Activated gamma-delta T cell treated with anti-CD3 and anti-CD28 coated beads, Interleukin-2, amount 50 U/mL, for 16 hours (primary cell): ENCODE measurements around the gene IL1RN.

Source experiments
- DNase-seq: peaks from one replicate; pipeline ENCODE4 v3.0.0-alpha.2; 2020; ENCODE audit warnings: low read depth

Gene IL1RN

DNA sequence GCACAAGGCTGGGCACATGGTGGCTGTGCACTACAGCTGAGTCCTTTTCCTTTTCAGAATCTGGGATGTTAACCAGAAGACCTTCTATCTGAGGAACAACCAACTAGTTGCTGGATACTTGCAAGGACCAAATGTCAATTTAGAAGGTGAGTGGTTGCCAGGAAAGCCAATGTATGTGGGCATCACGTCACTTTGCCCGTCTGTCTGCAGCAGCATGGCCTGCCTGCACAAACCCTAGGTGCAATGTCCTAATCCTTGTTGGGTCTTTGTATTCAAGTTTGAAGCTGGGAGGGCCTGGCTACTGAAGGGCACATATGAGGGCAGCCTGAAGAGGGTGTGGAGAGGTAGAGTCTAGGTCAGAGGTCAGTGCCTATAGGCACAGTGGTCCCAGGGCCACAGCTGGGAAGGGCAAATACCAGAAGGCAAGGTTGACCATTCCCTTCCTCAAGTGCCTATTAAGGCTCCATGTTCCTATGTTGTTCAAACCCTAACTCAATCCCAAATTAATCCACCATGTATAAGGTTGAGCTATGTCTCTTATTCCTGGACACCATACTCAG lies 2.2 kb downstream of the IL1RN start:
- DNase-seq, result no peak

DNA sequence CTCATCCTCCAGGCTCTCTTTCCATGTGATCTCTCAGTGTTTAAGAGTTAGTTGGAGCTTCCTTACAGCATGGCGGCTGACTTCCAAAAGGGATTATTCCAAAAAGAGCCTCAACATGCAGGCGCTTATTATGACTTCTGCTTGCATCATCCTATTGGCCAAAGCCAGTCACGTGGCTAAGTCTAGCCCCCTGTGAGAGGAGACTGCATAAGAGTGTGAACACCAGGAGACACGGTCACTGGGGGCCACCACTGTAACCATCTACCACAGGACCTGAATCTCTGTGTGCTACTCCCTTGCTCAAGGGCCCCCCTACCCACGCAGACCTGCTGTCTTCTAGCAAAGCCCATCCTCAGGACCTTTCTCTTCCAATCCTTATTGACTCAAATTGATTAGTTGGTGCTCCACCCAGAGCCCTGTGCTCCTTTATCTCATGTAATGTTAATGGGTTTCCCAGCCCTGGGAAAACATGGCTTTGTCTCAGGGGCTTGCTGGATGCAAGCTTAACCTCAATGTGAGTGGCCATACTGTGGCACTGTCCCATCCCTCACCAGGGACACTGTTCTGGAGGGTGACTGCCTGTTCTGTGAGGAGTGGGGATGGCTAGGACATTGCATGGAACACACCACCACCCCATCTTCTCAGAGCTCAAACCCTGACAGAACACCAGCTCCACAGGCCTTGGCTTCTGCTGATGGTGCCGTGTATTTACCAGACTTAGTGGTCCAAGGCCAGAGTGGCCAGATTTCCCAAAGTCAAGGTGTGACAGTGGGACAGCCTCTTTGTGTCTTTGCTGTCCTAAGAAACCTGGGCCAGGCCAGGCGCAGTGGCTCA lies 4.2 kb downstream of the IL1RN start:
- DNase-seq, result no peak

DNA sequence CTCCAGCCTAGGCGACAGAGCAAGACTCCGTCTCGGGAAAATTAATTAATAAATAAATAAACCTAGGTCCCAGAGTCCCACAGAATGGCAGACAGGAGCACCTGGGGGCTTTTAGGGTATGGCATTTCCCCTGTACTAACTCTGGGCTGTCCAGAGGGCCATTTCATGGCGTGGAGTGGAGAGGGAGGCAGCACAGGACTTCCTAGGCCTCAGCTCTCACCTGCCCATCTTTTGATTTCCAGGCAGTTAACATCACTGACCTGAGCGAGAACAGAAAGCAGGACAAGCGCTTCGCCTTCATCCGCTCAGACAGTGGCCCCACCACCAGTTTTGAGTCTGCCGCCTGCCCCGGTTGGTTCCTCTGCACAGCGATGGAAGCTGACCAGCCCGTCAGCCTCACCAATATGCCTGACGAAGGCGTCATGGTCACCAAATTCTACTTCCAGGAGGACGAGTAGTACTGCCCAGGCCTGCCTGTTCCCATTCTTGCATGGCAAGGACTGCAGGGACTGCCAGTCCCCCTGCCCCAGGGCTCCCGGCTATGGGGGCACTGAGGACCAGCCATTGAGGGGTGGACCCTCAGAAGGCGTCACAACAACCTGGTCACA lies 5.1 kb downstream of the IL1RN start:
- DNase-seq, result no peak

DNA sequence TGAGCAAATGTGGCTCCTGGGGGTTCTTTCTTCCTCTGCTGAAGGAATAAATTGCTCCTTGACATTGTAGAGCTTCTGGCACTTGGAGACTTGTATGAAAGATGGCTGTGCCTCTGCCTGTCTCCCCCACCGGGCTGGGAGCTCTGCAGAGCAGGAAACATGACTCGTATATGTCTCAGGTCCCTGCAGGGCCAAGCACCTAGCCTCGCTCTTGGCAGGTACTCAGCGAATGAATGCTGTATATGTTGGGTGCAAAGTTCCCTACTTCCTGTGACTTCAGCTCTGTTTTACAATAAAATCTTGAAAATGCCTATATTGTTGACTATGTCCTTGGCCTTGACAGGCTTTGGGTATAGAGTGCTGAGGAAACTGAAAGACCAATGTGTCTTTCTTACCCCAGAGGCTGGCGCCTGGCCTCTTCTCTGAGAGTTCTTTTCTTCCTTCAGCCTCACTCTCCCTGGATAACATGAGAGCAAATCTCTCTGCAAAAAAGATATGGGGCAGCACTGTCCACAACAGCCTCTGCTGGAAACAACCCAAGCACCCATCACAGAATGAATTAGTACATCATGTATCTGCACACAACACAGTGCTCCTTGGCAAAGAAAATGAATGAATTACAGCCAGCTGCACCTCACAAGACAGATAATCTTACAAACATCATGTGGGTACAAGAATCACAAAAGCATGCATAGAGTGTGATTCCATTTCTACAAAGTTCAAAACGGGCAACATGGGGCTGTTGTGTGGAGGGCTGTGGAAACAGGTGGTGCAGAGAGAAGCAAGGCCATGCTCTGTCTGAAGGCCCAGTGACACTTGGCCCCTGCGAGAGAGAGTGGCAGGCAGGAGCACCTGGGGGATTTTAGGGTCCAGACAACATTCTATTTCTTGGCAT lies 6.6 kb downstream of the IL1RN start:
- DNase-seq, result no peak

DNA sequence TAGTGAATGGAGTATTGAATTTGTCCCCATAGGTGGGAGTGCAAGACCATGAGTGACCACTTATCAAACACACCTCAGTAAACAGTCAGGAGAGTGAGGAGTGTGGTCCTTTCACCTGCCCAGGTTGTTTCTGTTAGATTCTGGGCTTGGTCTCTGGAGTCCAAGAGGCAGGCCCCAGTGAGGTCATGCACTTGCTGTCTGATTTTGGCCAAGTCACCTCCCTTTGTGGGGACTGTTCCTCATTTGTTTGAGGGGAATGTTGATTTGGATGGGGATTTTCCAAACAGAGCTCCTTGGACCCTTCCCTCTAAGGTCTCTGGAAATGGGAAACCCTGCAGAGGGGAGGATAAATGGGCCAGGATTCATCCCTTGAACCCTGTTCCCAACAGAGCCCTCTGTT lies 7.3 kb downstream of the IL1RN start:
- no peak for DNase-seq

DNA sequence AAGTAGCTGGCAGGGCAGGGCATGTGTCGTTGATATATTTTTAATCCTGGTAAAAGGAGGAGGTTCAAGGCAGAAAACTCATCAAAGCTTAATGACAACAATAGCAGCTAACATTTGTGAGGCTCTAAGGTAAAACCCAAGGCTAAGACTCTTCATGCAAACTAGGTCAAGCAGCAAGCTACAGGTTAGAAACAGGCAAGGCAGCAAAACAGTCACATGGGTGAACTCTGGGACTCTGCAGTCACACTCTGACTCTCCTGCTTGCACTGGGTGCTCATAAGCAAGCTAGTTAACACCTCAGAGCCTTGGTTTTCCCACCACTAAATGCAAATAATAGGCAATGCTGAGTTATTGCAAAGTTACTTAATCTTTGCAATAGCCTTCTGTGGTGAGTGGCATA lies 7.9 kb downstream of the IL1RN start:
- no peak for DNase-seq

DNA sequence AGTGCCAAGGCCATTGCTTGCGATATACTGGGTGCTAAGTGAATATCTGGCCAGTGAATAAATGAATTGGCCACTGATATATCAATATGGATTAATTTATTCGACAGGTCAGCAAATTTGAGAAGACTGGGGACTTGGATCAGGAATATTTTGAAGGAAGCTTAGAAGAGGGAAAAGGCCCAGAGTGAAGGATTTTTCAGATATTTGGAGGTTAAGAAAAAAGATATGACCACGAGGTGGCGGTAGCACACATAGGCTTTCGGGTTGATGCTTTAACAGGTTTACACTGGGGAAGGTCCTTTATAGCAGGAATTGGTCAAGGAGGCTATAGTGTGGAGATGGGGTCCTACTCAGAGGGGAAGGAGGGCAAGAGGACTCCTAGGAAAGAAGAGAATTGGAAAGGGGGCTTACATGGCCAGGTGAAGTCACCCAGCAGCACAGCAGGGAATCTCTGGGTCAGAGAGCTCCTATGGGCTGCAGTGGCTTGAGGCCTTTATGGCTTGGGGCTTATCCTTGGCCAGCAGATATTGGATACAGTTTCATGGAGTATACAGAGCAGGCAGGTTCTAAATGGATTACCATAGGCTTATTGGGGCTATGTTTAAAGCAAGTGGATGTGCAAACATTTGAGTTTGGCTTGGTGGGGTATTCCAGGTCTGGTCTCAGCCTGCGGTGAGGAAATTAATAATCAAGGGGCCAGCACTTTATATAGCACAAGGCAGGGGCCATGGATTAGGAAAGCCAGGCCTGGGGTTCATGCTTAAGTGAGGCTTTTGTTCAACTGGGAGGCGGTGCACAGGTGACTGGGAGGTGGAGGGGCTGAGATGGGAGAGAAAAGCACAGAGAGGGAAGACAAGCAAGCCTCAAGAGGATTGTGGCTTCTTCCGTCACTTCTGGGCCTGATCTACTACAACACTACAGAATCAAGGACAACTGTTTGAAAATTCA lies 9.7 kb downstream of the IL1RN start:
- no peak for DNase-seq

DNA sequence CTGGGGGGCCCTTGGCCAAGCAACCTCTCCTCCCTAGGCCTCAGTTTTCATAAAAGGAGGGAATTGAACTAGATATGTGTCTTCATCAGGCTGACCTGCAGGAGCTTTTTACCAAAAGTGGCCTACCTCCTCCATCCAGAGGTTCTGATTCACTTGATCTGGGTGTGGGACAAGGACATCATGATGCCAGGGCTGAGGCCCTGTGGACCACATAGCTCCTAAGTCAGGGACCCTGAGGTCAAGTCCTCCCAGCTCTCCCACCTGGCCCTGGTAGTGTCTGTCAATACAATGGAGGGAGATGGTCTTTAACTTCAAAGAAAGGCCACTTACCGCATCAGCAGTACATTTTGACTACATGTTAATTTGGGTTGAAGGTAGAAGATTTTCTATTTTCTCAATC lies 10.4 kb downstream of the IL1RN start:
- no peak for DNase-seq

DNA sequence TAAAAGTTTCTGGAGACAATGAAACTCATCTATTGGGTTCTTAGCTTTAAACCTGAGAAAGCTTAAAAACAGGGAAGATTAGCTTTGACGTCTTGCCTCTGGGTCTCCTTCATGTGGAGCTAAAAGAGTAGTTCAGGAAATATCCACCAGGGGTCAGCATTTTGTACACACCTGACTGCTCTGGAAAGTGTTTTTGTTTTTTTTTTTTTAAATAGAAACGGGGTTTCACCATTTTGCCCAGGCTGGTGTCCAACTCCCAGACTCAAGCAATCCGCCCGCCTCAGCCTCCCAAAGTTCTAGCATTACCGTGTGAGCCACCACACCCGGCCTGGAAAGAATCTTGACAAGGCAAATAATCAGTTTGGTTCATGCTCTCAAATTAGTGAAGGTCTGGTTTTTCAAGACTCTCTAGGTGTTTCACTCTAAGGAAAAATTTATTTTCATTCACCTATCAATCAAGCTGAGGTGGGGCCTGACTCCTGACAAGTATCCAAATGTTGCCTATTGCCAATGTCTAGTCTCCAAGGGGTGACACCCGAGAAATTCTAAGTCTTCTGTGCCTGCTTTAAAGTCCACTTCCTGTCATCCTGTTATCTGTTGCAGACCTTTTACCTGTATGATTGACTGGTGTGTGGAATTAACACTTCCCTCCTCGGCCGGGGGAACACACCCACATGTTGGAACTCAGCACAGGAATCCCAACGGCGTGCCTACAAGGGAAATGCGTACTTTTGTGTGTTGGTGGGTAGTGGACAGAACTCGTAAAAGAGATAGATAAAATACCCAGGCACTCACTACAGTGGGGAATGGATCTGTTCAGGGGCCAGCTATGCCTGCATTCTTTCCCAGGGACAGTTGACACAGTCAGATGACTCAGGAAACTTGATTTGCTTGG lies 11.3 kb downstream of the IL1RN start:
- peak; percentile 40 for DNase-seq

DNA sequence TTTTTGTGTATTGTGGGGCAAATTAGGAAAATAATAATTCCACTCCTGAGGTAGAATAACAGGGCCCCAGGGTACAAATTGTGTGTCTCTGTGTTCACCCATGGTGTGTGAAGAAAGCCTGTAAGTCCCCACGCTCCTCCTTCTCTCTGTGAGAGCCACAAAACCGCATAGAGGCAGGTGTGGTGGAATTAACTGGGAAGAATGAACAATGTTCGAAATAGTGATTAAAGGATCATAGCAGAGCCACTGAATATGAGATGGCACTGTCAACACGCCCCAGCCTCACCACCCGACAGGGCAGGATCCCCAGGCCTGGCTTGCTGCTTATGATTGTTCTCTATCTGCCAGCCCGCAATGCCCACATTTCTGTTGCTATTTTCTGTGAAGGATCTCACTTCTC lies 14.1 kb downstream of the IL1RN start:
- no peak for DNase-seq

DNA sequence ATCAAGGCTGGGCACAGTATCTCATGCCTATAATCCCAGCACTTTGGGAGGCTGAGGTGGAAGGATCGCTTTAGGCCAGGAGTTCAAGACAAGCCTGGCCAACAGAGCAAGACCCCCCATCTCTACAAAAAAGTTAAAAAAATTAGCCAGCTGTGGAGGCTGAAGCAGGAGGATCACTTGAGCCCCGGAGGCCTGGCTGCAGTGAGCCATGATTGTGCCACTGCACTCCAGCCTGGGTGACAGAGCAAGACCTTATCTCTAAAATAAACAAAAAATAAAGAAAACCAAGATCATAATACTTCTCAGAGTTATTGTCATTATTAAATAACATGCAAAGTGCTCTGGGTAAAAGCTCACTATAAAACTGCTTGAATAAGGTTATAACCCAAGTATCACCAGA lies 14.9 kb downstream of the IL1RN start:
- no peak for DNase-seq

DNA sequence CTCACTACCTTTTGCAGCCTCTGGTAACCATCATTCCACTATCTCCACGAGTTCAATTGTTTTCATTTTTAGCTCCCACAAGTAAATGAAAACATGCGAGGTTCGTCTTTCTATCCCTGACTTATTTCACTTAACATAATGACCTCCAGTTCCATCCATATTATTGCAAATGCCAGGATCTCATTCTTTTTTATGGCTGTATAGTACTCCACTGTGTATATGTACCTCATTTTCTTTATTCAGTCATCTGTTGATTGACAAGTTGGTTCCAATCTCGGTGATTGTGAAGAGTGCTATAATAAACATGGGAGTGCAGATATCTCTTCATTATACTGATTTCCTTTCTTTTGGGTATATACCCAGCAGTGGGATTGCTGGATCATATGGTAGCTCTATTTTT lies 16.9 kb downstream of the IL1RN start:
- no peak for DNase-seq

DNA sequence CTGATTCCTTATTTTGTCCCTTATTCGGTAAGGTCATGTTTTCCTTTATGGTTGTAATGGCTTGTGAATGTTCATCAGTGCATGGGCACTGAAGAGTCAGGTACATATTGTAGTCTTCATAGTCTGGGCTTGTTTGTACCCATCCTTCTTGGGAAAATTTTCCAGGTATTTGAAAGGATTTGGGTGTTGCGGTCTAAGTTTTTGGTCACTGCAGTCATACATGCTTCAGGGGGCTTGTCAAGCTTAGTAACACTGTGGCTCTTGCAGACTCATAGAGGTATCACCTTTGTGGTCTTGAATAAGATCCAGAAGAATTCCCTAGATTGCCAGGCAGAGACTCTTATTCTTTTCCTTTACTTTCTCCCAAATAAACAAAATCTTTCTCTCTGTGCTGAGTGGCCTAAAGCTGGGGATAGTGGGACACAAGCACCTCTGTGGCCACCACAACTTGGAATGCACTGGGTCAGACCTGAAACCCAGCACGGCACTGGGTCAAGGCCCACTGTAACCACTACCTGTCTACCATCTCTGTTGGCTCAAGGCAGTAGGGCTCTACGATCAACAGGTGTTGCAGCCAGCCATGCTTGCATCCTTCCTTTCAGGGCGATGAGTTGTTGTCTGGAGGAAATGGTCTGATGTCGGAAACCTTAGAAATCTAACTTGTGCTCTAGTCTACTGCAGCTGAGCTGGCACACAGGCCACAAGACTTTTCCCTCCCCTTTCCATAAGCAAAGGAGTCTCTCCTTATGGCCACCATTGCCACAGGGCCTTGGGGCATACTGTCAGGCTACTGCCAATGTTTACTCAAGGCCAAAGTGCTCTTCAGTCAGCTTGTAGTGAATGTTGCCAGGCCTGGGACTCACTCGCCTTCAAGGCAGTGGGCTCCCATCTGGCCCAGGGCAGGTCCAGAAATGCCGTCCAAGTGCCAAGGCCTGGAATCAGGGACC lies 21.5 kb downstream of the IL1RN start:
- DNase-seq, result no peak

DNA sequence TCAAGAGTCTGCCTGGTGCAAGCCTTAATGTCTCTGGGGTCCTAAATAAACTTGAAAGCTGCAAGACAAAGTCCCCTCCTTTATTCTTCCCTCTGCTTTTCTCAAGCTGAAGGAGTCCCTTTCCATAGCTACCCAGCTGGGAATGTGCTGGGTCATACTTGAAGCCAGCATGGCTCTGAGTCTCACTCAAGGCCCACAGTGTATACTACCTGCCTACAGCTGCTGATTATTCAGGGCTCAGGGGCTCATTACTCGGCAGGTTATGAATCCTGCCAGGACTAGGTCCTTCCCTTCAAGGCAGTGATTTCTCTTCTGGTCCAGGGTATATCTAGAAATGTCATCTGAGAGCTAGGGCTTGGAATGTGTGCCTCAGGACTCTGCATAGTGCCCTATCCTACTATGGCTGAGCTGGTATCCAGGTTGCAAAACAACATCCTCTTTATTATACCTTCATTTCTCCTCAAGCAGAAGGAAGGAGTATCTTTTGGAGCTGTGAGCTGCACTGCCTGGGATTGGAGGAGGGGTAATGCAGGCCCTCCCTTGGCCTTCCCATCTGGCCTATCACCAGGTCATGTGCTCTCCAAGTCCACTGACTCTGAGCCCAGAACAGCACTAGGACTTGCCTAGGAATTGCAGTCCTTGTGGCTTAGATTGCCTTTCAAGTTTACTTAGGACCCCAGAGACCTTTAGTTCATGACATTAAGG lies 22.3 kb downstream of the IL1RN start:
- no peak for DNase-seq

DNA sequence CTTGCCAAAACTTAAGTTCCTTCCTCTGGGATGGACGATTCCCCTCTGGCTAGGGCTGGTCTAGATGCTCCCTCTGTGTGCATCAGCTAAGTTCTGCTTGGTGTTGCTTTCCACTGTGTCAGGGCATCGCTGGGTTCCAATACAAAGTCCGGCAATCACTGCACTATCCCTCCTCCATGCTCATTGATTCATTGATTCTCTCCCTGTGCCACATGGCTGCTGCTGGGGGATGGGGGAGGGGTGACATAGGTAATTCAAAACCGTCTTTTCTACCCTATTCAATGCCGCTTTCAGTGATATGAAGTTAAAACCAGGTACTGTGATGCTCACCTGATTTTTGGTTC lies 22.8 kb downstream of the IL1RN start:
- DNase-seq, result no peak

DNA sequence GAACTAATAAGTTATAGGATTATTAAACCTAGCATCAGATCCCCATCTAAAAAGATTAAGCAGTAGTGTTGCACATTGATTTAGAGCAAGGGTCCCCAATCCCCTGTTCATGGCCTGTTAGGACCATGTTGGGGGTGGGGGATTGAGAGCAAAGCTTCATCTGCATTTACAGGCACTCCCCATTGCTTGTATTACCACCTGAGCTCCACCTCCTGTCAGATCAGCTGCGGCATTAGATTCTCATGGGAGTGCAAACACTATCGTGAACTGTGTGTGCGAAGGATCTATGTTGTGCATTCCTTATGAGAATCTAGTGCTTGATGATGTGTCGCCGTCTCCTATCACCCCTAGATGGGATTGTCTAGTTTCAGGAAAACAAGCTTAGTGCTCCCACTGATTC lies 27.9 kb downstream of the IL1RN start:
- no peak for DNase-seq

DNA sequence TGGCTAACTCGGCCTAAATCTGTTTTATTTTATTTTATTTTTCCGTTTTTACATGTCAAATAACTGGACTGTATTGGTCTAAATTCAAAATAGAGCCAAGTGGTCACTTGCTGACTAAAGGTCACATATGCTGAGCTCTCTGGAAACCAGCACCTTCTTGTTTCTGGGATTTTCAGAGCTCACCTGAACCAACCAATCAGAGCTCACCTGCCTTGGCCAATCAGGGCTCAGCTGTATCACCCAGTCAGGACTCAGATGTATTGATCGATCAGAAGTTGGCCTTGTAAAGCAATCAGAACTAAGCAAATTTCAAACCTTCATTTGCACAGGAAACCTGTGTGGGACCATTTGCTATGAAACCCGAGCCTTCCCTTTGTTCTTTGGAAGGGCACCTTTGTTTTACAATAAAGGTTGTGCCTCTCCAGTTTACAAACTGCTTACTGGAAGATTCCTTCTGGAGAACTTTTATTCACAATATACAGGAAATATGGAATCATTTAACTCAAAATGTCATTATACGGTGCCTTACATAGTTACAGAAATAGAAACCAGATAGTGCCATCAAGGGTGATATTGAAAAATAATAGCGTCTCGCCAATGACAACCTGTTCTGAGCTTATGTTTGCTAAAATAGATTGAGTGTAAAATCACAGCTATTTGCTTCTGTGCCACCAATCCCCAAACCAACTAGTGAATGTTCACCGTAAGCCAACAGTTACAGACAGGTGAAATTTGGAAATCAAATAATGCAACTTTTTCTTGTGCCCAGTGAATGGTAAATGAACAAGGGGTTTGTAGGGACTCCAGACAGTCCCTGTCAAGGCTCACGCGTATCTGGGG lies 29.1 kb downstream of the IL1RN start:
- no peak for DNase-seq
